Keratinocyte (primary cell): Measurements from ENCODE around the gene SHC1.

Experiments
- EZH2 ChIP-seq: IDR thresholded peaks from one replicate; pipeline ENCODE4 v1.6.1; 2012; ENCODE audit warnings: inconsistent platforms, mild to moderate bottlenecking, low read length, moderate library complexity
- TF ChIP-seq, protein P1 (sequence below), 3 experiments: IDR thresholded peaks in 1 of 3; conservative IDR thresholded peaks in 1 of 3; optimal IDR thresholded peaks in 1 of 3; 2 replicates in 2 of 3; 3 replicates in 1 of 3; pipeline versions ENCODE3 to v1.5.1; 2011; ENCODE audit warnings: low read length in 3 of 3, mild to moderate bottlenecking in 3 of 3, moderate library complexity in 2 of 3, control low read depth in 1 of 3, inconsistent platforms in 1 of 3; ENCODE audit not compliant: insufficient read depth in 2 of 3; ENCODE audit errors: extremely low read depth in 1 of 3

DNA sequence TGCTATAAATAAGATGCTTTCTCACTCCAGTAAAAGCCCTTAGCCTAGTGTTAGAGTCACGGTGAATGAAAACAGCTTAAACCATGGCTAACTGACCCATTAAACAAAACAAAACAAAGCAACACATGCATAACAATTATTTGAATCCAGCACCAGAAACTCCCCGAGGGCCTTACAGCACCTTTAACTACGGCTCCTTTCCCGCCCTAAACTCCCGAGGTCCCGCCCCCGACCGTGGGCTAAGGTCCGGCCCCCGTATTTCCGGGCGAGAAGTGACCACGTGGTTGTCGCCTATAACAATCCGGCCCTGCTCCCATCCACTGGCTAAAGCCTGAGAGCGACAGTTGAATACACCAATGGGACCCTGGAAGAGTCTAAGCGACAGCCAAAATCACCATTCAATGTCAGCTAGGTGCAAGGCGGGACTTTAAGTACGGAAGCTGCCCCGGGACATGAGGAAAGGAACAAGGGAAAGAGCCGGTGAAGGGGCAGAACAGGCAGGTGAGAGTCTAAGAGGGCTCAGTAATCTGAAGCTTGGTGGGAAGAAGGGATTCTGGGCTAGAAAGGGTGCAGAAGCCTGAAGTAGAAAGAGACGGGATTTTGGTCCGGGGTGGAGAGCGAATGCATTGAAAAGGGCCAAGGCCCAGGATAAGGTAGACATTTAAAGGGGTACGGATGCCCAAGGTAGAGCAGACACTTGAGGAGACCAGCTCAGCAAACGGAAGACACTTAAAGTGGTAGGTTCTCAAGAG, 12.5 kb upstream of the SHC1 start, which contains the start of gene FLAD1:
- TF ChIP-seq, protein P1, sequence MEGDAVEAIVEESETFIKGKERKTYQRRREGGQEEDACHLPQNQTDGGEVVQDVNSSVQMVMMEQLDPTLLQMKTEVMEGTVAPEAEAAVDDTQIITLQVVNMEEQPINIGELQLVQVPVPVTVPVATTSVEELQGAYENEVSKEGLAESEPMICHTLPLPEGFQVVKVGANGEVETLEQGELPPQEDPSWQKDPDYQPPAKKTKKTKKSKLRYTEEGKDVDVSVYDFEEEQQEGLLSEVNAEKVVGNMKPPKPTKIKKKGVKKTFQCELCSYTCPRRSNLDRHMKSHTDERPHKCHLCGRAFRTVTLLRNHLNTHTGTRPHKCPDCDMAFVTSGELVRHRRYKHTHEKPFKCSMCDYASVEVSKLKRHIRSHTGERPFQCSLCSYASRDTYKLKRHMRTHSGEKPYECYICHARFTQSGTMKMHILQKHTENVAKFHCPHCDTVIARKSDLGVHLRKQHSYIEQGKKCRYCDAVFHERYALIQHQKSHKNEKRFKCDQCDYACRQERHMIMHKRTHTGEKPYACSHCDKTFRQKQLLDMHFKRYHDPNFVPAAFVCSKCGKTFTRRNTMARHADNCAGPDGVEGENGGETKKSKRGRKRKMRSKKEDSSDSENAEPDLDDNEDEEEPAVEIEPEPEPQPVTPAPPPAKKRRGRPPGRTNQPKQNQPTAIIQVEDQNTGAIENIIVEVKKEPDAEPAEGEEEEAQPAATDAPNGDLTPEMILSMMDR (optimal IDR thresholded peaks at IDR 0.05 in 1 of 3, IDR thresholded peaks at IDR 0.05 in 1 of 3, conservative IDR thresholded peaks at IDR 0.05 in 1 of 3; ENCODE audit: extremely low read depth in 1 of 3, insufficient read depth in 2 of 3, low read length in 3 of 3): no peak
- TF ChIP-seq EZH2: no peak
